ENCODE measurements around the gene OR2AE1.

OR2AE1 gene

DNA sequence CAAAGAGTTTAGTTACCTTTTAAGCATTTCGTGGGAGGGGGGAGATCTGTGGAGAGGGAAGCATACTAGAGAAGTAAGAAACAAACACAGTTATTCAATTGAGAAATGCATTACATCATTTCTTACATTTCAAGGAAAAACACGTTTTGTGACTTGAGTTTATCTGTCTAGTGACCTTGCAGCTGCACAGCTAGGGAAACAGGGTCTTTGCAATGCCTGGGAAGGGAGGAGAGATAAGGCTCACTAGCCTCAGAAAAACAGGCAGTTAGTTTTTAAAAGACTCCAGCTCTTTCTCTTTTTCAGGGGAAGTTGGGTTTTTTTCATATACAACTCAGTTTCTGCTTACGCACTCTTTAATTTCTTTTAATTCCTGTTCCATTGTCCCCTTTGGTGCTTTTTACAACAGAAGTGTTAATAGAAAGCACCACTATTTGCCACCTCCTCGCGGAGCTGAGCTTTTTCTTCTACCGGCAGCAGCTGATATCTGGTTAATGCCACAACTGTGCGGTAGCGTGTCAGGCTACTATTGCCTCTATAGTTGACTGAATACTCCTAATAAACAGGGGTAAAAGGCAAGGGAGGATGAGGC, 43.5 kb downstream of the OR2AE1 start:
- no peaks in the 10 kb centered on the region for H3F3A ChIP-seq (ENCODE audit: insufficient read depth)
- H3K4me3 ChIP-seq (ENCODE audit: insufficient read depth, low read length, poor library complexity, severe bottlenecking) = no peak overlapping the region
- no peaks in the 10 kb centered on the region for H3K79me2 ChIP-seq (ENCODE audit: insufficient read depth, low read length)
- no peak for TF ChIP-seq EZH2phosphoT487 (conservative IDR thresholded peaks at IDR 0.05; ENCODE audit: low read length)
- no peaks in the 10 kb centered on the region for H4K20me1 ChIP-seq (ENCODE audit: low read depth, low read length)
- H3K27me3 ChIP-seq (ENCODE audit: low read length) = no peaks in the 10 kb centered on the region
- no peak overlapping the region for H3K4me2 ChIP-seq (ENCODE audit: low read depth, low read length, poor library complexity, severe bottlenecking)
- H3K9ac ChIP-seq (ENCODE audit: low read length) = no peak overlapping the region
- H3K27ac ChIP-seq (ENCODE audit: low read depth, low read length) = no peak overlapping the region
- no peaks in the 10 kb centered on the region for H3K9me3 ChIP-seq (ENCODE audit: insufficient read depth, low read length)
- no peaks in the 10 kb centered on the region for H3K9me2 ChIP-seq (replicated peaks; ENCODE audit: insufficient read depth, low read length)
- H3K36me3 ChIP-seq (ENCODE audit: low read length) = no peaks in the 10 kb centered on the region
- H2AFZ ChIP-seq (ENCODE audit: low read depth, low read length, severe bottlenecking) = no peak overlapping the region

DNA sequence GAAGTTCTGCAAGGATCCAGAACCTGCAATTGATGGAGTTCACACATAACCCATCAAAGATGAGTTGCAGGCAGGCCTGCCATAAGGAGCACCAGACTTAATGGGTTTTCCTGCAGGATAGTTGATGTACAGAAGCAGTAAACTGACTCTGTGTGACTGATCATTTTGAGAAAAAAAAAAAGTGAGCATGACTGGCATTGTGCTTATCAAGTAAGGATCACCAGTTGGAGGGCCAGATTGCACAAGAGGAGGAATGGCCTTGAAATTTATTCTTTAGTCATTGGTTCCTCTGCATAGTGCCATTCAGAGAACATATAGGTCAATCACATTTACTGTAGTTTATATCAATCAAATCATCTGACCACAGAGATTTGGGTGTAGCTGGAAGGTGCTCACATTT, 45.2 kb downstream of the OR2AE1 start:
- no peak overlapping the region for H3K4me2 ChIP-seq (ENCODE audit: low read depth, low read length, poor library complexity, severe bottlenecking)
- no peak for TF ChIP-seq EZH2phosphoT487 (conservative IDR thresholded peaks at IDR 0.05; ENCODE audit: low read length)
- TF ChIP-seq, protein P1, sequence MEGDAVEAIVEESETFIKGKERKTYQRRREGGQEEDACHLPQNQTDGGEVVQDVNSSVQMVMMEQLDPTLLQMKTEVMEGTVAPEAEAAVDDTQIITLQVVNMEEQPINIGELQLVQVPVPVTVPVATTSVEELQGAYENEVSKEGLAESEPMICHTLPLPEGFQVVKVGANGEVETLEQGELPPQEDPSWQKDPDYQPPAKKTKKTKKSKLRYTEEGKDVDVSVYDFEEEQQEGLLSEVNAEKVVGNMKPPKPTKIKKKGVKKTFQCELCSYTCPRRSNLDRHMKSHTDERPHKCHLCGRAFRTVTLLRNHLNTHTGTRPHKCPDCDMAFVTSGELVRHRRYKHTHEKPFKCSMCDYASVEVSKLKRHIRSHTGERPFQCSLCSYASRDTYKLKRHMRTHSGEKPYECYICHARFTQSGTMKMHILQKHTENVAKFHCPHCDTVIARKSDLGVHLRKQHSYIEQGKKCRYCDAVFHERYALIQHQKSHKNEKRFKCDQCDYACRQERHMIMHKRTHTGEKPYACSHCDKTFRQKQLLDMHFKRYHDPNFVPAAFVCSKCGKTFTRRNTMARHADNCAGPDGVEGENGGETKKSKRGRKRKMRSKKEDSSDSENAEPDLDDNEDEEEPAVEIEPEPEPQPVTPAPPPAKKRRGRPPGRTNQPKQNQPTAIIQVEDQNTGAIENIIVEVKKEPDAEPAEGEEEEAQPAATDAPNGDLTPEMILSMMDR (IDR thresholded peaks at IDR 0.05; ENCODE audit: insufficient read depth, low read length, poor library complexity, severe bottlenecking) = no peak
- H3K9me3 ChIP-seq (ENCODE audit: insufficient read depth, low read length) = no peaks in the 10 kb centered on the region

DNA sequence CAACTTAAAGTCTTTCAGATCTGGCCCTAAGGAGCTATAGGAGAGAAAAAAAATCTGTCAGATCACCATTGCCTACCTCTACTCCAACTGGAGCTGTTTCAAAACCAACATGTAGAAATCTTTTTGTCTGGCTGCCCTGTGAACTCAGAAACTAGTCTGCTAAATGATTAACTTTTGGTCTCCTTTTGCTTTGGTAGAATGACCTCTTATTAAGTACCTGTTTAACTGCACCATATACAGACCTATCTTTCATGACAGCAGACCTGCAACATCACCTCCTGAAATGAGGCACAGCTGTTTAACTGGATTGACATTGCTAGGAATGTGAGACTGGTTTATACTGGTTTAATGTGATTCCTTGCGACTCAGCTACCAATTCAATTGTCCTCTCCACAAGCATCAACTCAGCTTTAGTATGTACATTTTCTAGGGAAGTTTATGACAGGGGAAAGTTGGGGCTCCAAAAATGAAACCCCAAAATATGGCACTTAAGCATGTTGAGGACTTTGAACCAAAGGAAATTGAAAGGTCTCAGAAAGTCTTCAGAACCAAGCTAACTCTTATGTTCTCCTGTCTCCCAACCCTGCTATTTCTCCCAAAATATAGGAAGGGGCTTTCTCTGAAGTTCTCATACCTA, 47.2 kb downstream of the OR2AE1 start:
- no peak overlapping the region for H3K4me3 ChIP-seq (ENCODE audit: insufficient read depth, low read length, poor library complexity, severe bottlenecking)
- no peaks in the 10 kb centered on the region for H3K9me2 ChIP-seq (replicated peaks; ENCODE audit: insufficient read depth, low read length)
- no peaks in the 10 kb centered on the region for H3K9me3 ChIP-seq (ENCODE audit: insufficient read depth, low read length)
- H3K9ac ChIP-seq (ENCODE audit: low read length) = no peak overlapping the region
- no peaks in the 10 kb centered on the region for H3F3A ChIP-seq (ENCODE audit: insufficient read depth)
- no peak overlapping the region for H3K27ac ChIP-seq (ENCODE audit: low read depth, low read length)
- no peak overlapping the region for H3K4me2 ChIP-seq (ENCODE audit: low read depth, low read length, poor library complexity, severe bottlenecking)
- H2AFZ ChIP-seq (ENCODE audit: low read depth, low read length, severe bottlenecking) = no peak overlapping the region
- TF ChIP-seq EZH2phosphoT487 (conservative IDR thresholded peaks at IDR 0.05; ENCODE audit: low read length) = no peak
- TF ChIP-seq, protein P1 (IDR thresholded peaks at IDR 0.05; ENCODE audit: insufficient read depth, low read length, poor library complexity, severe bottlenecking) = no peak
- no peaks in the 10 kb centered on the region for H4K20me1 ChIP-seq (ENCODE audit: low read depth, low read length)
- H3K36me3 ChIP-seq (ENCODE audit: low read length) = no peaks in the 10 kb centered on the region
- no peaks in the 10 kb centered on the region for H3K27me3 ChIP-seq (ENCODE audit: low read length)
- H3K79me2 ChIP-seq (ENCODE audit: insufficient read depth, low read length) = no peaks in the 10 kb centered on the region

More for the DNA sequence above, 45.2 kb downstream of the OR2AE1 start:
- no peaks in the 10 kb centered on the region for H4K20me1 ChIP-seq (ENCODE audit: low read depth, low read length)
- H3K36me3 ChIP-seq (ENCODE audit: low read length) = no peaks in the 10 kb centered on the region
- no peaks in the 10 kb centered on the region for H3K27me3 ChIP-seq (ENCODE audit: low read length)
- no peak overlapping the region for H2AFZ ChIP-seq (ENCODE audit: low read depth, low read length, severe bottlenecking)
- H3K27ac ChIP-seq (ENCODE audit: low read depth, low read length) = no peak overlapping the region
- no peaks in the 10 kb centered on the region for H3K9me2 ChIP-seq (replicated peaks; ENCODE audit: insufficient read depth, low read length)
- no peak overlapping the region for H3K9ac ChIP-seq (ENCODE audit: low read length)
- no peaks in the 10 kb centered on the region for H3F3A ChIP-seq (ENCODE audit: insufficient read depth)
- H3K4me3 ChIP-seq (ENCODE audit: insufficient read depth, low read length, poor library complexity, severe bottlenecking) = no peak overlapping the region
- H3K79me2 ChIP-seq (ENCODE audit: insufficient read depth, low read length) = no peaks in the 10 kb centered on the region

DNA sequence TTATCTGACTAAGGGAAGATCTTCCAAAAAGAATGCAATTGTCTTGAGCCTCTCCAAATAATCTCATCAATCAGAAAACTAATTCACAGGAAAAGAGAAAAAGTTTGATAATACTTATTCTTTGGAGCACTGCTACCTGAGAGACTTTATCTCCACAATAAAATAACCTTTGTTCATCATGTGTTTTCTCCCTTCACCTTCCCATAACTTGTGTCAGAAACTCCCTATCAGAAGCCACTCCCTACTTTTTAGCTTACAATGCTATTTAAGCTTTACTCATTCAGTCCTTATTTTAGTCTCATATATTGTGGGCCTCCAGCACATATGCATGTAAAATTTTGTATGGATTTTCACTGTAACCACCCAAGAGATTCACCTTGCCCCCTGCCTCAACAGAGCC, 48.0 kb downstream of the OR2AE1 start:
- Histone ChIP-seq H3K27me3 (ENCODE audit: low read length) (no peaks in the 10 kb centered on the region), H3K4me3 (ENCODE audit: insufficient read depth, low read length, poor library complexity, severe bottlenecking) (no peak overlapping the region), H2AFZ (ENCODE audit: low read depth, low read length, severe bottlenecking) (no peak overlapping the region), H3K9me2 (replicated peaks; ENCODE audit: insufficient read depth, low read length) (no peaks in the 10 kb centered on the region), H3K36me3 (ENCODE audit: low read length) (no peaks in the 10 kb centered on the region), H3K9ac (ENCODE audit: low read length) (no peak overlapping the region), H3K79me2 (ENCODE audit: insufficient read depth, low read length) (no peaks in the 10 kb centered on the region), H3F3A (ENCODE audit: insufficient read depth) (no peaks in the 10 kb centered on the region), H3K9me3 (ENCODE audit: insufficient read depth, low read length) (no peaks in the 10 kb centered on the region), H4K20me1 (ENCODE audit: low read depth, low read length) (no peaks in the 10 kb centered on the region), H3K27ac (ENCODE audit: low read depth, low read length) (no peak overlapping the region), H3K4me2 (ENCODE audit: low read depth, low read length, poor library complexity, severe bottlenecking) (no peak overlapping the region)
- no peak for TF ChIP-seq EZH2phosphoT487 (conservative IDR thresholded peaks at IDR 0.05; ENCODE audit: low read length)
- TF ChIP-seq, protein P1 (IDR thresholded peaks at IDR 0.05; ENCODE audit: insufficient read depth, low read length, poor library complexity, severe bottlenecking) = no peak
